Adrenal gland (tissue), 12 donors: ENCODE measurements around the gene DOCK3. TPM values are rescaled to one million over a fixed set of nuclear protein-coding genes. Genes with fewer than 3 reads are reported as not detected.
A peak's percentile ranks its signal among the peaks of the same experiment; 100 is the strongest.

ENCODE experiments used
- DNase-seq, 7 donors: peaks; one replicate each; pipeline ENCODE4 v3.0.0-alpha.2; 2019 to 2020
- H3K27ac ChIP-seq, 5 donors: fragments of 200-600 bp; sonication (generic) in 4 of 5; 1 replicate in 3 of 5; 2 replicates in 2 of 5; pipeline versions ENCODE4 v1.5.1 to v1.8.0; 2016 to 2020; ENCODE audit warnings: mild to moderate bottlenecking in 1 of 5
- H3K27me3 ChIP-seq: fragments of 200-600 bp; 2 replicates; pipeline ENCODE4 v1.8.0; 2021
- H3K36me3 ChIP-seq, 2 donors: fragments of 200-600 bp; replicated peaks in 1 of 2; 1 replicate in 1 of 2; 2 replicates in 1 of 2; pipeline versions ENCODE4 v1.5.1 to v1.8.0; 2018 to 2022
- H3K4me1 ChIP-seq, 2 donors: fragments of 200-600 bp; replicated peaks in 1 of 2; 1 replicate in 1 of 2; 2 replicates in 1 of 2; pipeline versions ENCODE4 v1.5.1 to v1.8.0; 2018 to 2021
- H3K4me3 ChIP-seq, 4 donors: fragments of 200-600 bp; sonication (generic) in 3 of 4; one replicate each; pipeline ENCODE4 v1.5.1; 2016 to 2018
- H3K9me3 ChIP-seq, 3 donors: fragments of 200-600 bp; sonication (generic) in 1 of 3; replicated peaks in 1 of 3; 1 replicate in 2 of 3; 2 replicates in 1 of 3; pipeline versions ENCODE4 v1.5.1 to v1.8.0; 2016 to 2021
- POLR2A ChIP-seq, 2 donors: fragments of 450-650 bp; IDR thresholded peaks; one replicate each; pipeline ENCODE4 v1.6.1; 2017; ENCODE audit warnings: antibody characterized with exemption in 2 of 2, mild to moderate bottlenecking in 2 of 2, moderate library complexity in 1 of 2
- WGBS, 4 donors: extraction: QIAGEN DNeasy Blood & Tissue Kit in 2 of 4; methylation state at CpG; one replicate each; pipeline versions ENCODE4 v1.1.5 to v1.1.7; 2013 to 2017; 5-methylcytosine and 5-hydroxymethylcytosine counted together
- intact Hi-C, 2 donors: fragments of 100-400 bp; cut with DNase I; formaldehyde crosslinking; loops; one replicate each; pipeline versions ENCODE4 v1.14.1 to v1.15.0; 2022 to 2023
- polyA plus RNA-seq, 3 donors: library from polyadenylated mRNA; stranded (reverse); fragments of 200-250 nt in 2 of 3; fragments of 350-450 nt in 1 of 3; fragmentation: Illumina TruSeq in 1 of 3; extraction: RNeasy Lipid Tissue Mini Kit (QIAGEN cat#74804) in 1 of 3; gene quantifications; one replicate each; pipeline ENCODE4 v1.2.3, GENCODE V29; 2013 to 2014
- total RNA-seq, 9 donors: library from RNA; depleted of rRNA in 4 of 9; stranded (reverse); fragments of >200 nt in 4 of 9; fragments of 120-200 nt in 1 of 9; fragmentation: NEBNext Ultra II Directional in 1 of 9; extraction: Animal tissue kit (Norgen Biotek cat#: 25700) in 1 of 9; gene quantifications; one replicate each; pipeline versions ENCODE4 v1.1.0 to v1.2.4, GENCODE V29; 2013 to 2023
- TF ChIP-seq, protein P1 (sequence below), 6 experiments: fragments of 450-650 bp in 4 of 6; fragments of 200-600 bp in 2 of 6; sonication (generic) in 1 of 6; IDR thresholded peaks; 1 replicate in 5 of 6; 2 replicates in 1 of 6; pipeline versions ENCODE4 v1.5.1 to v1.8.0; 2016 to 2021; ENCODE audit warnings: antibody characterized with exemption in 6 of 6, mild to moderate bottlenecking in 2 of 6, moderate library complexity in 1 of 6
- donor health status: healthy with polysubstance abuse.
- donor health status: Bipolar disorder and iron deficiency.
- donor health status: DM: yes; HTN: yes; CAD: no.
- donor health status: DM: no; HTN: no; CAD: no.
- donor health status: DM: no; HTN: no; CAD: no.
- donor health status: DM: yes; HTN: yes; CAD: no.

Gene DOCK3
- total and polyA plus RNA-seq, 12 donors: 0.72 to 8.6 (median 2.9) TPM

DNA sequence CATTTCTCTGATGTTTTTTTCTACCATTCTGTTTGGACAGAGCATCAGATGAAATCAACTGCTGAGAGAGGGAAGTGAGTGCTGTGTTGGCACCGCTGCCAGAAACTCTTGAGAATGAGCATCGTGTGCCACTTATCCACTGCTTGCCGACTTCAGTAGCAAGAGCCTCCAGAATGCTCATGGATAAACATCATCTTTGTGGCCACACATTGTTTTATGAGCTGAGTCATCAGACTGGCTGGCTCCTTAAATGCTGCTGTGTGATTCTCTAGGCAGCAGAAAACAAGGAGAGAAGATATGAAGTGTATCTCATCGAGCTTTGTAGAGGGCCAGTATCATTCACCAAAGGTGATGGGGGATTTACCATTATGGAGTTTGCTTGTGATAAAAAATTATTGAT lies 3.4 kb upstream of the DOCK3 start:
- DNase-seq: no peak
- H3K4me3 ChIP-seq: no peak overlapping the region
- no peaks in the 10 kb centered on the region for H3K36me3 ChIP-seq
- WGBS, 4 donors: 50 to 66% (median 65%) methylated on average over 4 of the region's 4 CpGs
- H3K9me3 ChIP-seq: no peaks in the 10 kb centered on the region
- no peaks in the 10 kb centered on the region for H3K27me3 ChIP-seq
- no peak overlapping the region for H3K27ac ChIP-seq
- TF ChIP-seq, protein P1, sequence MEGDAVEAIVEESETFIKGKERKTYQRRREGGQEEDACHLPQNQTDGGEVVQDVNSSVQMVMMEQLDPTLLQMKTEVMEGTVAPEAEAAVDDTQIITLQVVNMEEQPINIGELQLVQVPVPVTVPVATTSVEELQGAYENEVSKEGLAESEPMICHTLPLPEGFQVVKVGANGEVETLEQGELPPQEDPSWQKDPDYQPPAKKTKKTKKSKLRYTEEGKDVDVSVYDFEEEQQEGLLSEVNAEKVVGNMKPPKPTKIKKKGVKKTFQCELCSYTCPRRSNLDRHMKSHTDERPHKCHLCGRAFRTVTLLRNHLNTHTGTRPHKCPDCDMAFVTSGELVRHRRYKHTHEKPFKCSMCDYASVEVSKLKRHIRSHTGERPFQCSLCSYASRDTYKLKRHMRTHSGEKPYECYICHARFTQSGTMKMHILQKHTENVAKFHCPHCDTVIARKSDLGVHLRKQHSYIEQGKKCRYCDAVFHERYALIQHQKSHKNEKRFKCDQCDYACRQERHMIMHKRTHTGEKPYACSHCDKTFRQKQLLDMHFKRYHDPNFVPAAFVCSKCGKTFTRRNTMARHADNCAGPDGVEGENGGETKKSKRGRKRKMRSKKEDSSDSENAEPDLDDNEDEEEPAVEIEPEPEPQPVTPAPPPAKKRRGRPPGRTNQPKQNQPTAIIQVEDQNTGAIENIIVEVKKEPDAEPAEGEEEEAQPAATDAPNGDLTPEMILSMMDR (IDR thresholded peaks at IDR 0.05): no peak
- no peak for TF ChIP-seq POLR2A (IDR thresholded peaks at IDR 0.05)
- intact Hi-C loops: no loop called here
- peaks cover 0 to 7% of the 10 kb centered on the region in 2 donors for H3K4me1 ChIP-seq

DNA sequence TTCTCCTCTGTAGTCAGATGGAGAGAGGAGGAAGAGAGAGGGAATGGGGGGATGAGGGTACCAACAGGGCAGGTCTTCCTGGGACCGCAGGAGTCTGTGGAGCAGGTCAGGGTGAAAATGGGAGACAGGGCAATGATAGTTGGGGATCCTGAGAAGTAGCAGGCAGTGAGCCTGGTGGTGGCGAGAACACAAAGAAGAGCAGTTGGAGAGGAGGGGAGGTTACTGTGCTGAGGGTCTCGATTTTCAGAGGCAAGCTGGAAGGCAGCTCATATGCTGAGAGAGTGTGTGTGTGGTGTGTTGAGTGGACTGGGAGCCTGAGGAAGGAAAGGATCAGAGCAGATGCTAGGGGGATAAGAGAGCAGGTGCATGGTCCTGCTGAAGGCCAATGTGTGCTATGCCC lies 2.1 kb upstream of the DOCK3 start:
- Histone ChIP-seq H3K9me3 (no peaks in the 10 kb centered on the region), H3K27ac (no peak overlapping the region), H3K4me3 (no peak overlapping the region), H3K27me3 (peaks cover 9% of the 10 kb centered on the region), H3K36me3 (no peaks in the 10 kb centered on the region), H3K4me1 (no peaks in the 10 kb centered on the region)
- WGBS, 4 donors: 78 to 87% (median 84%) methylated on average over 3 of the region's 3 CpGs
- no peak for DNase-seq
- intact Hi-C loops: no loop called here
- TF ChIP-seq POLR2A (IDR thresholded peaks at IDR 0.05): no peak
- TF ChIP-seq, protein P1 (IDR thresholded peaks at IDR 0.05): no peak

DNA sequence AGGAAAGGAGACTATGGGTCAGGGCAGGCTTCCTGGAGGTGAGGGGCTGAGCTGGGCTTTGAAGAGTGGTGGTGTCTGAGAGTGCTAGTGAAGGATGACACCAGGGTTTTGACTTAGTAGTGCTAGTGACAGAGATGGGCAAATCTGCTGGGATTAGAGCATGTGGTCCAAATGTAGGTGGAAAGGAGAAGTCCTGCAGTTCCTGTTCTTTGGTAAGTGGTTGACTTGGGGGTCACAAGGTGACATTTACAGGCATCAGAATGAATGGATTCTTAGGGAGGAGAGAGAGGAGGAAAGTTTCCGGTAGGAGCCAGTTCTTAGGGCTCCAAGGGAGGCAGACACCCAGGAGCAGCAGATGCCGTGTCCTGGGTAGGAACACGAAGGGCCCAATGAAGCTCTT lies 796 bp upstream of the DOCK3 start:
- no peak for TF ChIP-seq POLR2A (IDR thresholded peaks at IDR 0.05)
- TF ChIP-seq, protein P1 (IDR thresholded peaks at IDR 0.05): no peak
- Histone ChIP-seq H3K27me3 (peaks cover 22% of the 10 kb centered on the region), H3K9me3 (no peaks in the 10 kb centered on the region), H3K4me3 (no peak overlapping the region), H3K27ac (no peak overlapping the region), H3K4me1 (no peaks in the 10 kb centered on the region), H3K36me3 (no peaks in the 10 kb centered on the region)
- no peak for DNase-seq
- WGBS, 4 donors: 52 to 66% (median 63%) methylated on average over 3 of the region's 3 CpGs
- intact Hi-C loops: no loop called here

DNA sequence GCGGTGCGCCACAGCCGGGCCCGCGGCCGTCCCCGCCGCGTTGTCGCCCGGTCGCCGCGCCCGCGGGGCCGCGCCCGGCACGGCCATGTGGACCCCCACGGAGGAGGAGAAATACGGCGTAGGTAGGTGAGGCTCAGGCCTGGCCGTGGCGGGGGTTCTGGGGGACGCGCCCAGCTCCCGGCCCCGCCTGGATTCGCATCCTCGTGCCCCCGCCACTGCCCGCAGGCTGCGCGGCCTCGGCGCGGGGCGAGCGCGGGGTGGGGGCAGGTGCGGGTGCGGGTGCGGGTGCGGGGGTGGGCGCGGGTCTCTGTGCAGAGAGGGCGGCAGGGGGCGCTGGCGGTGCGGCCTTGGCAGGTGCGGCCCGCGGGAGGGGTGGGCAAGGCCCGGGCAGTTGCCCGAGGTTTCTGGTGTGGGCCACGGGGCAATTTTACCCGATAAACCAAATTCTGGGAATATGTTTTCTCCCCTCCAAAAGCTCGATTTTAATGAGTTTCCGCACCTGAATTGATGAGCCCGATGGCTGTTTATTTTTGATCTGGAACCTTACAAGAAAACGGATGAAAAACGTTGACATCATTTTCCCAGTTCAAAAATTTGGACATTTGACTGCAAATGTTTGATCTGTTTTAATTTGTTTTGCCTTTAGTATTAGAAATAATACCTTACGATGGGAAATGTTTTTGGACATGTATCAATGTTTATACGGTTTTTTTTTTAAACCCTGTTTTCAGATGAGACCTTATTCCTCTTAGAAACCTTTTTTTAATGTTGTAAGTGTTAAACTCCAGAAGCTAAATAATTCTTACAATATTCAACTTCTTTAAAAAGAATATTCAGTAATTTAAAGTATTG lies 678 bp downstream of the DOCK3 start:
- DNase-seq: peak in 5 of 7 donors; percentile 34 to 72 (median 52)
- Histone ChIP-seq H3K27me3 (peaks cover 23% of the 10 kb centered on the region), H3K27ac (peak overlapping the region in 1 of 5 donors; percentile 53), H3K9me3 (no peaks in the 10 kb centered on the region), H3K36me3 (no peaks in the 10 kb centered on the region), H3K4me3 (peak overlapping the region in 1 of 4 donors; percentile 77), H3K4me1 (no peaks in the 10 kb centered on the region)
- TF ChIP-seq, protein P1 (IDR thresholded peaks at IDR 0.05): peak in 2 of 6 experiments; percentile 28 to 51
- TF ChIP-seq POLR2A (IDR thresholded peaks at IDR 0.05): no peak
- WGBS, 4 donors: 2 to 16% (median 4%) methylated on average over 10 to 65 of the region's 65 CpGs
- intact Hi-C loops: no loop called here
